NCI-H2196 treated with DMSO at 0.1 percent for 48 hours (cell line): ENCODE results near the gene ACSM2B.
"Not testable (repeated sequence)": the region's sequence is repeated elsewhere in the genome, so short reads cannot be mapped to it uniquely, and the experiment has no call there.

Experiments used
- DNase-seq: peaks from one replicate; lab custom pipeline; 2025; ENCODE audit not compliant: unreplicated experiment; lab: John Stamatoyannopoulos, UW

Gene ACSM2B

DNA sequence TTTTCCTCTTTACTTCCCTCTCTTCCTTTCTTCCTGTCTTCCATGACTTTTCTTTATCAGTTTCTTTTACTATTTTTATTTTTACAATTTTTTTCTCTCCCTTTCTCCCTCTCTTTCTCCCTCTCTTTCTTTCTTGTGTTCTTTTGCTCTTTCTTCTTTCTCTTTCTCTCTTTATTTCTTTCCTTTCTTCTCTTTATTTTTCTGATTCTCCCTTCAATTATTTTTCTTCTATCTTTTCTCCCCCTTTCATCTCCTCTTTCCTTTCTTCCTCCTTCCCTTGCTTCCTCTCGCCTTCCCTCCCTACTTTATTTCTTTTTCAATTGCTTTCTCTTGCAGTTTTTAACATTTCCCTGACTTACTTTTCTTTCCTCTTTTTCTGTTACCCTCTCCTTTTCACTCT is 39.5 kb downstream of the ACSM2B start:
- DNase-seq: not testable (repeated sequence)

DNA sequence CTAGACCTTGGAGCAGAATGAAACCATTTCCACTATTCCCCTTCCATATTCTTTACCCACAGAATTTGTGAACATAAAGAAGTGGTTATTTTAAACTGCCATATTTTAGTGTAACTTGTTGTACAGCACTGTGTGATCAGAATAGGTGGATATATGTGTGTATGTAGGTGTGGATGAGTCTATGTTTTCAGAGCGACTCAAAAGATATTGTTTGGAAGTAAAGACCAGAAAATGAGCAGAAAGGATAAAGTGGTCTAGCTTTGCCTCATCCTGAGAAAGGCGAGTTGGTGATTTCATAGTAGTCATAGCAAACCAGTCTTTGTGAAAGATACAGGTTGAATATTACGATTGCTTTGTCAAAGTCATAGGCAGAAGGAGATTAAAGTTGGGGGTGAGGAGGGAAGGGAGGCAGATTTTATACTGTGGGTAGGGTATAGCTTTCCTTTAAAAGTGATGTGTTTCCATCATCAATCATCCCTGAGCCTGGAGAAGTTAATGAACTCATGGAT is 43.8 kb downstream of the ACSM2B start:
- not testable (repeated sequence) for DNase-seq

DNA sequence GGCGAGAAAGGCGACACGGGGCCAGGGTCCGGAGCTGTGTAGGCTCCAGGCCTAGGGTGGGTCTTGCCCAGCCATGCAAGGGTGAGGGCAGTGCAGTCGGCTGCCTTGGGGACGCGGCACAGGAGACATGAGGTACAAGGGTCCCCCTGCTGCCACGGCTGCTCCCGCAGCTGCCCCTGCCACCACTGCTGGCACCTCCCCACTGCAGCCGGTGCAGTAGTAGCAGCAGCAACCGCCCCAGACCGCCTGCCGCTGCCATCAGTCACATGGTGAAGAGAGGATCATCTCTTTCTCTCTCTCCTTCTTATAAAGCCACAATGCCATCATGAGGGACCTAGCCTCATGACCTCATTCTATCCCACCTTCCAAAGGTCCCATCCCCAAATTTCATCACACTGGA is 44.4 kb downstream of the ACSM2B start:
- not testable (repeated sequence) for DNase-seq

DNA sequence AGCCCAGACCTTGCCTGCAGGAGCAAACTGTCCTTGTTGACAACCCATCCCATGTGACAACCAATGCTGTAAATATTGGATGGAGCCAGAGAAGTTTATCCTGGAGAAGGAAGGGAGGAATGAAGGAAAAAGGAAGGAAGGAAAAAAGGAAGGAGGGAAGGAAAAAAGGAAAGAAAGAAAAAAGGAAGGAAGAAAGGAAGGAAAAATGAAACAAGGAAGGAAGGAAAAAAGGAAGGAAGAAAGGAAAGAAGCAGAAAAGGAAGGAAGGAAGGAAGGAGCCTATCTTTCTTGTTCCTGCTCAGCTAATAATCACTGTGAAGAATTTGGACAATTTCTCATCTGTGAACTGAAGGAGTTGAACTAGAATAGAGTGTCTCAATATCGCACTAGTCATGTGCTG is 56.1 kb downstream of the ACSM2B start:
- DNase-seq: no peak

DNA sequence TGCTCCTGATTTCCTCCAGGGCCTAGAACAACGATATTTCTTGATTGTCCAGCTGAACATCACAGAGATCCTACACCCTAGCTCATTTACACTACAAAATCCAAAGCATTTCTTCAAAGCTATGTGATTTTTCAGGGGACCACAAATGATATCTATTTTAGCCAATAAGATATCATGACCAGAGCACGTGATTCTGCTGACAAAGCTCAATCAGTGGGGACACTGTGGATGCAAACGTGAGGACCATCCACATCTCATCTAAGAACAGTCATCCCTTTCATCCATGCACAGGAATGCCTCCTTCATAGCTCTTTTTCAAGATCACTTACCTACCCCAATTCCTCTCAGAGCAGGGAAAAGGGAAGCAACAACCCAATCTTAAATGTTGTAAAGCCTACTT is 56.9 kb downstream of the ACSM2B start:
- DNase-seq: no peak

DNA sequence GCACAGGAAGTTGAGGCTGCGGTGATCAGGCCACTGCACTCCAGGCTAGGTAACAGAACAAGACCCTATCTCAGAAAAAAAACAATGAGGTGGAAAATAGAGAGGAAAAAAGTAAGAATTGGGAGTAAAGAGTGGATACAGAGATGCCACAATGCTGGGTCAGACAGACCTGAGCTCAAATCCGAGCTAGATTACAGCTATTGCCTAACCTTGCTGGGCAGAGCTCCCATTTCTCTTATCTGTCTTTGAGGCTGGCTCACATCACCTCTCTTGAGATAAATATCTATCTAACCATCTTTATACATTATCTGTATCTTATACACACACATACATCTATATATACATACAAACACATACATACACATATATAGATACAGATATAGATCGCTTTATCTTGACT is 59.0 kb downstream of the ACSM2B start:
- DNase-seq: no peak

DNA sequence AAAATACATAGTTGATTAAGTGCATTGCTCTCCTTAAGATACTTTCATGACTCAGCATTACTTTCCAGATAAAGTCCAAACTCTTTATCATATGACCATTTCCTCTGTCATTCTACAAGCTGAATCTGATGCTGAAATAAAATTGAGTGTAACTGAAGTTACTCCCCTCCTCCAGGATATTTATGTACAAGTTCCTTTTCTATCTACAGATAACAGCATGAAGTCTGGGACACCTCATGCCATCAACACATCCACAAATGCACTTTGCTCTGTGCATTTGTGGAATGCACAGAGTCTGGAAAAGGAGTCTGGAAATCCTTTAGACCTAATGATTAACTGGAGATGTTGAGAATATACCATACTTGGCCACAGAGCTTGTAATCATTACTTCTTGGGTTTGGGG is 60.5 kb downstream of the ACSM2B start:
- DNase-seq: no peak

DNA sequence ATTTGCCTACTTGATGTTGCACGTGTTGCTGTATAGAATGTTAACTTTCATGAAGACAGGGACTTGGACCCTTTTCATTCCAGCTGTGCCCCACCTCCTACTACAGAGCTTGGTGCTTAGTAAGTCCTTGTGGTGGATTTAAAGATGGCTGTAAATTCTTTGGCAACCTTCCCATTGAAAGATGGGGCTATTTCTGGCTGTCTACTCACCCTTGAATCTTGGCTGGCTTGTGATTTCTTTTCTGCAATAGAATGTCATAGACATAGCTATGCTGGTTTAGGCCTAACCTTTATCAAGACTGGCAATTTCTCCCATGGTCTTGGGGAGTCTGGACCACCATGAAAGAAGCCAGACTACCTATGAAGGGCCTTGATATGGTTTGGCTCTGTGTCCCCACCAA is 65.8 kb downstream of the ACSM2B start:
- no peak for DNase-seq

DNA sequence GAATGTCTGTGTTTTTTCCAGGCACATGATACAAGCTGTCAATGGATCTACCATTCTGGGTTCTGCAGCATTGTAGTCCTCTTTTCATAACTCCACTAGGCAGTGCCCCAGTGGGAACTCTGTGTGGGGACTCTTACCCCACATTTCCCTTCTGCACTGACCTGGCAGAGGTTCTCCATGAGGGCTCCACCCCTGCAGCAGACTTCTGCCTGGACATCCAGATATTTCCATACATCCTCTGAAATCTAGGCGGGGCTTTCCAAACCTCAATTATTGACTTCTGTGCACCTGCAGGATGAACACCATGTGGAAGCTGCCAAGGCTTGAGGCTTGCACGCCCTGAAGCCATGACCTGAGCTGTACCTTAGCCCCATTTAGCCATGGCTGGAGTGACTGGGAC is 68.9 kb downstream of the ACSM2B start:
- DNase-seq: no peak

DNA sequence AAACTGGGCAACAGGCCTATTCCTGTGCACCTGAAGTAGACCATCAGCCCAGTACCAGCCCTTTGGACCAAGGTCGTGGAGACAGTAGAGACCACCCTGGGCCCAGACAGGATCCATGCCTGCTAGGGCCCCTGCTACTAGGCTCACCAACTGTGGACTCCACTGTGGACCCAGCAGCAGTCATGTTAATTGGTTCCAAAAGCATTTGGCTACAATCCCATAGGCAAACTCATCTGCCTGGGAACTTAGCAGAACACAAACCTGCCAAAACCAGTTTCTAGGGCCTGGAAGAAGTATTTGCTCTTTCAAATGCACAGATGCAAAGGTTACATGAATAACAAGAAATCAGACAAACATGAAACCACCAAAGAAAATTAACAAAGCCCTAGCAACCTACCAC is 71.7 kb downstream of the ACSM2B start:
- DNase-seq: peak; percentile 74

DNA sequence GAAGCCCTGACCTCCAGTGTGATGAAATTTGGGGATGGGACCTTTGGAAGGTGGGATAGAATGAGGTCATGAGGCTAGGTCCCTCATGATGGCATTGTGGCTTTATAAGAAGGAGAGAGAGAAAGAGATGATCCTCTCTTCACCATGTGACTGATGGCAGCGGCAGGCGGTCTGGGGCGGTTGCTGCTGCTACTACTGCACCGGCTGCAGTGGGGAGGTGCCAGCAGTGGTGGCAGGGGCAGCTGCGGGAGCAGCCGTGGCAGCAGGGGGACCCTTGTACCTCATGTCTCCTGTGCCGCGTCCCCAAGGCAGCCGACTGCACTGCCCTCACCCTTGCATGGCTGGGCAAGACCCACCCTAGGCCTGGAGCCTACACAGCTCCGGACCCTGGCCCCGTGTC is 84.7 kb downstream of the ACSM2B start:
- DNase-seq: not testable (repeated sequence)

DNA sequence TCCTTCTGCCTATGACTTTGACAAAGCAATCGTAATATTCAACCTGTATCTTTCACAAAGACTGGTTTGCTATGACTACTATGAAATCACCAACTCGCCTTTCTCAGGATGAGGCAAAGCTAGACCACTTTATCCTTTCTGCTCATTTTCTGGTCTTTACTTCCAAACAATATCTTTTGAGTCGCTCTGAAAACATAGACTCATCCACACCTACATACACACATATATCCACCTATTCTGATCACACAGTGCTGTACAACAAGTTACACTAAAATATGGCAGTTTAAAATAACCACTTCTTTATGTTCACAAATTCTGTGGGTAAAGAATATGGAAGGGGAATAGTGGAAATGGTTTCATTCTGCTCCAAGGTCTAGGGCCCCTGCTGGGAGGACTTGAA is 85.2 kb downstream of the ACSM2B start:
- DNase-seq: not testable (repeated sequence)
